GM12864 (cell line): ENCODE measurements around the gene FKBP11.

Source experiments
- DNase-seq: peaks from one replicate; pipeline ENCODE4 v3.0.0-alpha.2; 2011; ENCODE audit warnings: low read depth
- H3K4me3 ChIP-seq: 2 replicates; pipeline ENCODE4 v1.5.1; 2011; ENCODE audit warnings: mild to moderate bottlenecking, low read depth, low read length, control low read depth
- CTCF ChIP-seq: IDR thresholded peaks from 2 replicates; pipeline ENCODE4 v1.5.1; 2011; ENCODE audit warnings: low read depth, mild to moderate bottlenecking, moderate library complexity, low read length, control low read depth, inconsistent platforms; ENCODE audit errors: missing control alignments

Gene FKBP11

GRCh38 chr12:48961801-48962200 is 36.5 kb upstream of the FKBP11 start:
- no peak for TF ChIP-seq CTCF
- no peak for DNase-seq
- no peak overlapping the region for H3K4me3 ChIP-seq

- no peak overlapping the region for H3K4me3 ChIP-seq
- no peak for TF ChIP-seq CTCF
- no peak for DNase-seq
These were observed 36.0 kb upstream of the FKBP11 start for GRCh38 chr12:48961331-48961730.

GRCh38 chr12:48960834-48961233 is 35.5 kb upstream of the FKBP11 start:
- no peak for DNase-seq
- no peak for TF ChIP-seq CTCF
- no peak overlapping the region for H3K4me3 ChIP-seq

GRCh38 chr12:48958049-48958388 is 32.7 kb upstream of the FKBP11 start:
- peak overlapping the region; percentile 77; the same call in 1 of the 2 replicates for H3K4me3 ChIP-seq
- DNase-seq: no peak
- TF ChIP-seq CTCF: no peak

GRCh38 chr12:48957141-48958048 is 32.1 kb upstream of the FKBP11 start, which contains the start of gene ARF3:
Gene ARF3 (minus strand): TSS chr12:48957487. CDS start chr12:48941095, 16,392 bp downstream.
- DNase-seq: peak; percentile 67
- peak within 1 kb of the TSS; percentile 77 for H3K4me3 ChIP-seq
- no peak for TF ChIP-seq CTCF

GRCh38 chr12:48956279-48957140 is 31.2 kb upstream of the FKBP11 start:
- DNase-seq: no peak
- TF ChIP-seq CTCF: peak; percentile 34

More at GRCh38 chr12:48956279-48957140, 31.2 kb upstream of the FKBP11 start:
- peak overlapping the region; percentile 77 for H3K4me3 ChIP-seq
